ENCODE data around the gene ANXA2. TPM values are rescaled to one million over a fixed set of nuclear protein-coding genes. Genes with fewer than 3 reads are reported as not detected.

ANXA2 gene
- total RNA-seq, 1 experiment from 2014 or later: 6.7 TPM

Small RNAs within 50 kb of the gene (small RNA-seq; reads per million reads assigned to genes)
- not detected for gene AC087385.3

Other genes with a start within 250 kb of the ANXA2 start
- gene ICE2, start 81.2 kb upstream of the ANXA2 start, total RNA-seq (2014; rRNA removed; shearing (Covaris generic); ENCODE audit: low replicate concordance): 45.7 and 66.3 TPM in 2 replicates

Measured in Karpas-422 (cell line).